HG02678 (cell line): ENCODE measurements around the gene TMPRSS9.

ENCODE experiments used
- ATAC-seq: cut with Tn5 transposase; IDR thresholded peaks from one replicate; pipeline ENCODE4 v1.9.1; 2021; ENCODE audit warnings: mild to moderate bottlenecking, moderate library complexity; ENCODE audit not compliant: unreplicated experiment

The TMPRSS9 gene

DNA sequence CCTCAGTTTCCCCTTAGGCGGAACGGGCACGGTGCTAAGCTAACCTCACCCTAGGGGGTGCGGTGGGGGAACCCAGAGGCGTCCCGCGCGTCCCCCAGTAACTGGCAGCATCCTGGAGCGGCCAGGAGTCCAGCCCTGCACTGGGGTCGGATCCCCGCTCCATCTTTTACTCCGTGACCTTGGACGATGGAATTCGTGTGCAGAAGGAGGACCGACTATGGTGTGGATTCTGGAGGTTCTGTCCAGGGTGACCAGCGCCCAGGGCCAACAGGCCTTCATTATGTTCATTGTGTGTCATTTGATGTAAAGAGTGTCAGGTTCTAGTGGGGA lies 31.0 kb upstream of the TMPRSS9 start:
- ATAC-seq, result no peak

GRCh38 chr19:2329501-2329916 lies 30.6 kb upstream of the TMPRSS9 start:
- ATAC-seq, result no peak

GRCh38 chr19:2330255-2330631 lies 29.8 kb upstream of the TMPRSS9 start:
- ATAC-seq, result no peak

GRCh38 chr19:2330632-2331284 lies 29.3 kb upstream of the TMPRSS9 start:
- ATAC-seq, result no peak

GRCh38 chr19:2331601-2332246 lies 28.3 kb upstream of the TMPRSS9 start:
- no peak for ATAC-seq

DNA sequence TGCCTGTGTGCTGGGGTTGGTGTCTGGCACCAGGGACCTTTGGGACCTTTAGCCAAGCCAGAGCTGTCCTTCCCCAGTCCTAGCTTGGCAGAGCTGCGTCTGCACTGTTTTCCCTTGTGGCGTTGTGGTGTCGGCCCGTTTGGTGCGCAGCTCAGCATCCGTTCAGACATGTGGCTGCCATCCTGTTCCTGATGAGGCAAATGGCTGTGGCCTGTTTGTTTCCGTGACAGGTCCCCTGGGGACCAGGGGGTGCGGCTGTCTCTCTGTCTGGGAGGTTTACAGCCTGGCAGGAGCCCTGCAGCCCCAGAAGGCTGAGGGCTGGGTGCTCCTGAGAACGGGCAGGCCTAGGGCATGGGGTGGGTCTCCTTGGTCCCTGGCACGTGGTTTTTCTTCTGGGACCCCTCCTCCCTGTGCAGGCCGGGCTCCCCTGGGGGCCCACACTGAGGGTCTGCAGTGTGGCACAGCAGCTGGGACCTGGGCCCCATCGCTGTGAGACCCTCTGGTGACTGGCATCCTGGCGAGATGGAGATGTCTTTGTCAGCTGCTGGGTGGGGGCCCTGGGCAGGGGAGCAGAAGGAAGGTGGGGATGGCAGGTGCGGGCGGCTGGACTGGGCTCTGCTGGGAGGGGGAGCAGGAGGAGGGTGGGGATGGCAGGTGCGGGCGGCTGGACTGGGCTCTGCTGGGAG lies 27.6 kb upstream of the TMPRSS9 start:
- peak; percentile 52 for ATAC-seq

- ATAC-seq, result no peak
Observed at GRCh38 chr19:2333027-2333806, 26.8 kb upstream of the TMPRSS9 start.

GRCh38 chr19:2333807-2334211 lies 26.3 kb upstream of the TMPRSS9 start:
- ATAC-seq, result no peak

- ATAC-seq, result no peak
Observed at GRCh38 chr19:2334426-2334825, 25.6 kb upstream of the TMPRSS9 start.

GRCh38 chr19:2334986-2335846 lies 24.8 kb upstream of the TMPRSS9 start:
- no peak for ATAC-seq

DNA sequence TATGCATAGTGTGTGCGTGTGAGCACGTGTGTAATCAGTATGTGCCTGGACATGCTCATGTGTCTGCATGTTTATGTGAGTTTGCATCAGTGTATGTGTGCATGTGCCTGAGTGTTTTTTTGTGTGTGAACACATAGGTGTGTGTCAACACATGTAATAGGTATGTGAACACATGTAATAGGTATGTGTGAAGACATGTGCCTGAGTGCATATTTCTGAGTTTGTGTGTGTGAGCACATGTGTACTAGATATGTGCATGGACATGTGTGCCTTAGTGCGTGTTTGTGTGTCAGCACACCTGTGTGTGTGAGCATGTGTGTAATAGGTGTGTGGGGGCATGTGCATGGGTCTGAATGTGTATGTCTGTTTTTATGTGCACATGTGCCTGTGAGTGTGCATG lies 24.2 kb upstream of the TMPRSS9 start:
- no peak for ATAC-seq

DNA sequence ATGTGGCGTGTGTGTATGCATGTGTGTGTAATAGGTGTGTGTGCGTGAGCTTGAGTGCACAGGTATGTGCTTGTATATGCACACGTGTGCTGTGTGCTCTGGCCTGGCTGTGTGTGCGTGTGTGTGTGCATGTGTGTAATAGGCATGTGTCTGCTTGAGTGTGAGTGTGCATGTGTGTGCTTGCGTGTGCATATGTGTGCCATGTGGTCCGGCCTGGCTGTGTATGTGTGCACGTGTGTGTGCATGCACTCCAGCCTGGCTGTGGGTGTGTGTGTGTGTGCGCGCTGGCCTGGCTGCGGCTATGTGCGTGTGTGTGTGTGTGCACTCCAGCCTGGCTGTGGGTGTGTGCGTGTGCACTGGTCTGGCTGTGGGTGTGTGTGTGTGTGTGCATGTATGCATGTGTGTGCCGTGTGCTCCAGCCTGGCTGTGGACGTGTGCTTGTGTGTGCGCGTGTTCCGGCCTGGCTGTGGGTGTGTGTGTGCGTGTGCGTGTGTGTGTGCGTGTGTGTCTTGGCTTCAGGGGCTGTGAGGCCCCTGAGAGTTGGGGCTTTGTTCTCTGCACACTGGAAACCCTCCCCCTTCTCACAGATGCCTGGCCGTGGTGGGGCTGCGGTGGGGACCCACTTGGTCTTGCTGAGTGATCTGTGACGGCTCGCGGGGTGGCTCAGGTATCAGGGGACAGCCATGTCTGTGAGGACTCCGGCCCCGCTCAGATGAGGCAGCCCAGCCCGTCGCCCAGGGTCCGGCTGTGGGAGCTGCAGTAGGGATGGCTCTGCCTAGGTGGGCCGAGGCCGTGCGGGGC lies 23.3 kb upstream of the TMPRSS9 start:
- no peak for ATAC-seq

- ATAC-seq, result no peak
Observed at GRCh38 chr19:2337329-2337707, 22.7 kb upstream of the TMPRSS9 start.

DNA sequence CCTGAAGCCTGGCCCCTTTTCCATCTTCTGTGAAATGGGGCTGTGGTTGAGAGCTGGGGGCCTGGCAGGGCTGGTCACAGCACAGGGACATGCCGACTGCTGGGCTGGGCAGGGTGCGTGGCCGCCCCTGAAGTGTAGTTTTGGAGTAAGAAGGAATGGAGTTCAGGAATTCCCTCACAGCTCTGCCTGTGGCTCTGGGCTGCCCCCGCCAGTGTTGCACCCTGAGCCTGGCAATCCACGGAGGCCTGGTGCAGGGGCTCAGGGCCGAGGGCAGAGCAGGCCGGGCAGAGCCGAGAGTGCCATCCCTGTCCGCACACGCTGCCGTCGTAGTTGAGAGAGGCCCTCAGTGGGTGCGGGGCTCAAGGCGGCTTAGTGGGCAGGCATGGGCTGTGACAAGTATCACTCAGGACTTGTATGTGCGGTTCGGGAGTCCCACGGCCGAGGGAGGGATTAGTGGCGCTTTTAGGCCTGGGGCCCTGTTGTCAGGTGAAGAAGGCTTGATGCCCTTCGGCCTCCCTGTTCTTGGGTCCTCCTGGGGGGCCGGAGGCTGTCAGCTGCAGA lies 21.9 kb upstream of the TMPRSS9 start:
- no peak for ATAC-seq

GRCh38 chr19:2338751-2339643 lies 21.1 kb upstream of the TMPRSS9 start:
- ATAC-seq, result no peak

DNA sequence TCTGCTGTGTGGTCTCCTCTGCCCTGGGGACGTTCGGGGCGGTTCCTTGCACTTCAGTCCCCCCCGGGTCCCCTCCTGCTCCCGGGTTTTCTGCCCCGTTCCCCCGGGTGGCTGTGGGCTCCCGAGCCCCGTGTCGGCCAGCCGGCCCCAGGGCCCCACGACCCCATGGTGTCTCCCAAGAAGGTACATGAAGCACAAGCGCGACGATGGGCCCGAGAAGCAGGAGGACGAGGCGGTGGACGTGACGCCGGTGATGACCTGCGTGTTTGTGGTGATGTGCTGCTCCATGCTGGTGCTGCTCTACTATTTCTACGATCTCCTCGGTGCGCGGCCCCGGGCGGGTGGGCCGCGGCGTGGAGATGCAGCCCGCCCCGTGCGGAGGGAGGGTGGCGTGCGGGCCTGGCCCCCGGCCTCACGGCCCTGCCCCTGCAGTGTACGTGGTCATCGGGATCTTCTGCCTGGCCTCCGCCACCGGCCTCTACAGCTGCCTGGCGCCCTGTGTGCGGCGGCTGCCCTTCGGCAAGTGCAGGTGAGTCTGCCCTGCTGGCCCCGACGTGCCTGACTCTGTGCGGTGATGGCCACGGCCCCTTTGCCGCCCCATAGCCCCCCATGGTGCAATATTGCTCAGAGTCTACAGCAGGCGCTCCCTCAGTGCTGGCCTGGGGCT lies 20.3 kb upstream of the TMPRSS9 start:
- ATAC-seq, result no peak

DNA sequence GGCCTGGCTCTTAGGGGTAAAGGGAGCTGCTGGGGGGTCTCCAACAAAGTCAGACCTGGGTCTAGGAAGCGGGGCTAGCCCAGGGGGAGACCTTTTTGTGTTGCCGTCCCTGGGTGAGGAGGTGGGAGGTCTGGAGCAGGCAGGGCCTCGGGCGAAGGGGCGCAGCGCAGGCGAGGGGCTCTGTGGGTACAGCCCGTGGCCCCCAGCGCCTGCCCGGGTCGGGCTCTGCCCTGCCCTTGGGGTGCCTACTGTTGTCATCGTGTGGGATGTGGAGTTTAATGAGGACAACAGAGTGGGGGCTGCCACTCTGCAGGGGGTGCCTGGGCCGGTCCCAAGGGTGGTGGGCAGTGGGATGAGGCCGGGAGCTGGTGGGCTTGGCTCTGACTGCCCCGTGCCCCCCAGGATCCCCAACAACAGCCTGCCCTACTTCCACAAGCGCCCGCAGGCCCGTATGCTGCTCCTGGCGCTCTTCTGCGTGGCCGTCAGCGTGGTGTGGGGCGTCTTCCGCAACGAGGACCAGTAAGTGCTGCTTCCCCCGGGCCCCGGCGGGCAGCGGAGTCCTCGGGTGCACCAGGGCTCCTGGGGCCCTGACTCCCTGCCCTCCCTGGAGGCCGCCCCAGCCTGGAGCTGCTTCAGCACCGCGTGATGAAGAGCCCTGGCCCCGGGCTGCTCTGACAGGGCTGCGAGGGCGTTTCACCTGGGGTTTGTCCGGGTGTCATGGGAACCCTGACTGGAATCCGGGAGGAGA lies 19.4 kb upstream of the TMPRSS9 start:
- no peak for ATAC-seq
